ENCODE results near the gene MEIS3. TPM values are rescaled to one million over a fixed set of nuclear protein-coding genes. Genes with fewer than 3 reads are reported as not detected.

MEIS3 gene
- total RNA-seq, 2 donors from 2014 or later: 5.6 to 7.0 TPM

Other genes starting within 250 kb of the MEIS3 start
- 1 to 10 TPM; 2.9 to 4.1 TPM for gene BBC3, start 188.3 kb downstream of the MEIS3 start, total RNA-seq
- gene CCDC9, start 163.0 kb downstream of the MEIS3 start, total RNA-seq: 10 to 100 TPM; 21.4 to 28.7 TPM
- 10 to 100 TPM; 16.1 to 17.1 TPM for gene INAFM1, start 144.6 kb downstream of the MEIS3 start, total RNA-seq
- gene C5AR1, start 109.7 kb downstream of the MEIS3 start, total RNA-seq: 10 to 100 TPM; 13.4 to 15.6 TPM
- gene C5AR2, start 87.4 kb downstream of the MEIS3 start, total RNA-seq: 1 to 10 TPM in 1 of 2 donors, under 1 TPM in 1; 0.81 to 2.4 TPM
- gene DHX34, start 70.2 kb downstream of the MEIS3 start, total RNA-seq: 1 to 10 TPM; 5.9 to 6.8 TPM
- gene SLC8A2, start 52.4 kb upstream of the MEIS3 start, total RNA-seq: under 1 TPM in 1 of 2 donors, not detected in 1; 0.15 TPM
- gene KPTN, start 64.7 kb upstream of the MEIS3 start, total RNA-seq: 10 to 100 TPM in 1 of 2 donors, 1 to 10 TPM in 1; 6.9 to 10.5 TPM
- 100 to 1,000 TPM in 1 of 2 donors, 10 to 100 TPM in 1; 92.7 to 113 TPM for gene NAPA, start 95.5 kb upstream of the MEIS3 start, total RNA-seq
- under 1 TPM; 0.13 to 0.21 TPM for gene ZNF541, start 153.6 kb upstream of the MEIS3 start, total RNA-seq
- 10 to 100 TPM in 1 of 2 donors, 1 to 10 TPM in 1; 7.2 to 11.6 TPM for gene BICRA, start 189.6 kb upstream of the MEIS3 start, total RNA-seq

Data from left cardiac atrium (tissue), 2 donors.